ENCODE data around the gene RASGRP4. TPM values are rescaled to one million over a fixed set of nuclear protein-coding genes. Genes with fewer than 3 reads are reported as not detected.

Gene RASGRP4
- total and polyA plus RNA-seq, 10 of the 15 experiments (the other 5 are each of a cell fraction or from before 2014, with no cell fraction given) = 0.24 to 7.4 (median 3.3) TPM

- TF ChIP-seq IKZF2 (IDR thresholded peaks at IDR 0.05) (no peak), POLR2A (IDR thresholded peaks at IDR 0.05; ENCODE audit: low read depth, low read length) (peak; percentile 30; the same call in 1 of the 2 replicates), MXI1 (IDR thresholded peaks at IDR 0.05; ENCODE audit: low read depth, low read length) (no peak), BACH1 (IDR thresholded peaks at IDR 0.05; ENCODE audit: borderline replicate concordance) (no peak), FOS (IDR thresholded peaks at IDR 0.05; ENCODE audit: borderline replicate concordance, extremely low read depth, insufficient read length) (no peak)
- Histone ChIP-seq H3K27ac (ENCODE audit: control insufficient read depth, insufficient read depth) (no peak overlapping the region), H3K4me2 (ENCODE audit: control insufficient read depth, insufficient read depth) (no peak overlapping the region), H3K36me3 (ENCODE audit: control insufficient read depth in 2 of 2, insufficient read depth in 2 of 2, low read length in 1 of 2) (no peaks in the 10 kb centered on the region), H3K79me2 (ENCODE audit: control insufficient read depth, insufficient read depth, low read length) (no peaks in the 10 kb centered on the region), H3K9me3 (replicated peaks; ENCODE audit: control insufficient read depth, insufficient read depth, low read length) (no peaks in the 10 kb centered on the region), H3K27me3 (replicated peaks in 1 of 2; ENCODE audit: control insufficient read depth in 2 of 2, insufficient read depth in 2 of 2, low read length in 1 of 2) (no peaks in the 10 kb centered on the region), H4K20me1 (ENCODE audit: control insufficient read depth, insufficient read depth) (no peaks in the 10 kb centered on the region), H2AFZ (ENCODE audit: control insufficient read depth, low read depth, low read length) (no peak overlapping the region), H3K9ac (ENCODE audit: control insufficient read depth, insufficient read depth, low read length) (no peak overlapping the region), H3K4me1 (ENCODE audit: control insufficient read depth, insufficient read depth, low read length) (no peaks in the 10 kb centered on the region), H3K4me3 (no peak overlapping the region)
- ChIA-PET RAD21 (ENCODE audit: unreplicated experiment) (no interaction called here), SMC1A (ENCODE audit: uncharacterized antibody, unreplicated experiment) (no interaction called here), CTCF (no interaction called here), POLR2A (no interaction called here)
- intact Hi-C loops (cut with micrococcal nuclease; ENCODE audit: unreplicated experiment) = no loop called here
- 80% methylated on average over 7 of the region's 7 CpGs for WGBS (ENCODE audit: insufficient coverage, insufficient replicate concordance, low lambda C conversion rate, missing lambda C conversion rate)
- in situ Hi-C loops (cut with MboI) = loop anchor here (25.0 kb wide), 1 partner anchor 228 kb away; the partner anchor contains the start of gene ACTN4
- FAIRE-seq (no peak), ATAC-seq (no peak), DNase-seq (ENCODE audit: low read depth, low spot score) (no peak)
- no TSS peak for BruUV-seq (replicated peaks)
Observed at GRCh38 chr19:38409631-38410133, 16.3 kb downstream of the RASGRP4 start.

- Histone ChIP-seq H3K4me1 (ENCODE audit: control insufficient read depth, insufficient read depth, low read length) (no peaks in the 10 kb centered on the region), H3K4me3 (no peak overlapping the region), H3K27ac (ENCODE audit: control insufficient read depth, insufficient read depth) (no peak overlapping the region), H3K9me3 (replicated peaks; ENCODE audit: control insufficient read depth, insufficient read depth, low read length) (no peaks in the 10 kb centered on the region), H3K4me2 (ENCODE audit: control insufficient read depth, insufficient read depth) (no peak overlapping the region), H2AFZ (ENCODE audit: control insufficient read depth, low read depth, low read length) (no peak overlapping the region), H3K9ac (ENCODE audit: control insufficient read depth, insufficient read depth, low read length) (no peak overlapping the region), H3K36me3 (ENCODE audit: control insufficient read depth in 2 of 2, insufficient read depth in 2 of 2, low read length in 1 of 2) (no peaks in the 10 kb centered on the region), H3K79me2 (ENCODE audit: control insufficient read depth, insufficient read depth, low read length) (no peaks in the 10 kb centered on the region), H4K20me1 (ENCODE audit: control insufficient read depth, insufficient read depth) (no peaks in the 10 kb centered on the region), H3K27me3 (replicated peaks in 1 of 2; ENCODE audit: control insufficient read depth in 2 of 2, insufficient read depth in 2 of 2, low read length in 1 of 2) (no peaks in the 10 kb centered on the region)
- FAIRE-seq = no peak
- RAD21 ChIA-PET (ENCODE audit: unreplicated experiment) = interaction anchor here (1.3 kb wide), 1 partner anchor 35 kb away, joined by 3 read pairs; no protein-coding TSS in a partner anchor
- 85% methylated on average over 8 of the region's 8 CpGs for WGBS (ENCODE audit: insufficient coverage, insufficient replicate concordance, low lambda C conversion rate, missing lambda C conversion rate)
- no TSS peak for BruUV-seq (replicated peaks)
- no peak for ATAC-seq
- no peak for DNase-seq (ENCODE audit: low read depth, low spot score)
- SMC1A ChIA-PET (ENCODE audit: uncharacterized antibody, unreplicated experiment) = interaction anchor here (1.3 to 3.8 kb wide), 2 partner anchors 12 to 21 kb away, joined by 3 to 17 read pairs; partner anchors contain the start of gene RASGRP4
- intact Hi-C loops (cut with micrococcal nuclease; ENCODE audit: unreplicated experiment) = no loop called here
- CTCF ChIA-PET = interaction anchor here (0.6 to 3.2 kb wide), 6 partner anchors 20 to 525 kb away, joined by 3 to 25 read pairs (median 4); partner anchors contain the start of genes MRPS12, PSMD8 and SARS2
- POLR2A ChIA-PET = no interaction called here
- in situ Hi-C loops (cut with MboI) = loop anchor here (25.0 kb wide), 1 partner anchor 232 kb away; the partner anchor contains the start of gene ACTN4
- no peak for TF ChIP-seq NFXL1 (IDR thresholded peaks at IDR 0.05; ENCODE audit: borderline replicate concordance)
- no peak for TF ChIP-seq NR2C1 (IDR thresholded peaks at IDR 0.05)
Observed at GRCh38 chr19:38405276-38405675, 20.7 kb downstream of the RASGRP4 start.

Data from GM12878 (cell line).